Keratinocyte (primary cell): ENCODE results near the gene IKZF1. TPM values are rescaled to one million over a fixed set of nuclear protein-coding genes. Genes with fewer than 3 reads are reported as not detected.

Source experiments
- DNase-seq: peaks from one replicate; pipeline ENCODE4 v3.0.0-alpha.2; 2011; ENCODE audit warnings: low read depth, missing footprints, low spot score
- FAIRE-seq: peaks from 2 replicates; lab custom pipeline; 2011; peaks lifted over from hg19 to GRCh38; lab: Jason Lieb, UNC
- H2AFZ ChIP-seq: 2 replicates; pipeline ENCODE4 v1.6.0; 2012; ENCODE audit warnings: low read length, control low read depth, inconsistent platforms; ENCODE audit not compliant: control insufficient read depth
- H3K27ac ChIP-seq: 2 replicates; pipeline ENCODE4 v1.5.1; 2011; ENCODE audit warnings: low read length; ENCODE audit not compliant: control insufficient read depth, insufficient read depth
- H3K27me3 ChIP-seq: 3 replicates; pipeline ENCODE4 v1.6.0; 2011; ENCODE audit warnings: low read length; ENCODE audit not compliant: control insufficient read depth, insufficient read depth; ENCODE audit errors: extremely low read depth
- H3K36me3 ChIP-seq, 2 experiments: 2 replicates in 1 of 2; 3 replicates in 1 of 2; pipeline ENCODE4 v1.5.1; 2011; ENCODE audit warnings: low read length in 2 of 2, mild to moderate bottlenecking in 1 of 2; ENCODE audit not compliant: control insufficient read depth in 2 of 2, insufficient read depth in 2 of 2; ENCODE audit errors: extremely low read depth in 1 of 2
- H3K4me1 ChIP-seq: 3 replicates; pipeline ENCODE4 v1.5.1; 2011; ENCODE audit warnings: low read length; ENCODE audit not compliant: control insufficient read depth, insufficient read depth; ENCODE audit errors: extremely low read depth
- H3K4me2 ChIP-seq: 3 replicates; pipeline ENCODE4 v1.6.0; 2011; ENCODE audit warnings: low read depth, low read length; ENCODE audit not compliant: control insufficient read depth, insufficient read depth; ENCODE audit errors: extremely low read depth
- H3K4me3 ChIP-seq, 3 experiments: fragments of 200-600 bp in 1 of 3; sonication (generic) in 1 of 3; 2 replicates in 2 of 3; 3 replicates in 1 of 3; pipeline ENCODE4 v1.5.1; 2011 to 2016; ENCODE audit warnings: low read length in 3 of 3, mild to moderate bottlenecking in 3 of 3, control low read depth in 2 of 3, inconsistent platforms in 1 of 3, low read depth in 1 of 3, mixed read lengths in 1 of 3, mixed run types in 1 of 3, moderate library complexity in 1 of 3; ENCODE audit not compliant: control insufficient read depth in 2 of 3, insufficient read depth in 2 of 3; ENCODE audit errors: extremely low read depth in 1 of 3
- H3K79me2 ChIP-seq: 2 replicates; pipeline ENCODE4 v1.6.0; 2012; ENCODE audit warnings: low read length; ENCODE audit not compliant: control insufficient read depth, insufficient read depth
- H3K9ac ChIP-seq: 3 replicates; pipeline ENCODE4 v1.6.0; 2011; ENCODE audit warnings: low read length; ENCODE audit not compliant: control insufficient read depth, insufficient read depth; ENCODE audit errors: extremely low read depth
- H3K9me1 ChIP-seq: 3 replicates; pipeline ENCODE4 v1.6.0; 2011; ENCODE audit warnings: low read length; ENCODE audit not compliant: control insufficient read depth, insufficient read depth; ENCODE audit errors: extremely low read depth
- H3K9me3 ChIP-seq: 2 replicates; pipeline ENCODE4 v1.5.1; 2012; ENCODE audit warnings: low read depth, low read length; ENCODE audit not compliant: control insufficient read depth
- H4K20me1 ChIP-seq: 3 replicates; pipeline ENCODE4 v1.6.0; 2011; ENCODE audit warnings: low read length; ENCODE audit not compliant: control insufficient read depth, insufficient read depth; ENCODE audit errors: extremely low read depth
- EZH2 ChIP-seq: IDR thresholded peaks from one replicate; pipeline ENCODE4 v1.6.1; 2012; ENCODE audit warnings: inconsistent platforms, mild to moderate bottlenecking, low read length, moderate library complexity
- dilution Hi-C: fragments of 300-500 bp; cut with MboI; formaldehyde crosslinking; loops from one replicate; pipeline ENCODE4 v1.7.0; 2020; ENCODE audit warnings: low sequenced_read_pairs; ENCODE audit not compliant: extremely low pct_ligation_motif_present
- polyA plus RNA-seq, 5 experiments: library from polyadenylated mRNA; depleted of rRNA in 3 of 5; stranded (reverse) in 3 of 5; stranded (forward) in 1 of 5; unstranded in 1 of 5; fragments of >200 nt; gene quantifications; 1 replicate in 1 of 5; 2 replicates in 3 of 5; 3 replicates in 1 of 5; pipeline versions ENCODE4 v1.2.1 to v1.2.3, GENCODE V29; 2011 to 2012; ENCODE audit warnings: missing spikeins in 2 of 5, low read depth in 1 of 5, low replicate concordance in 1 of 5
- TF ChIP-seq, protein P1 (sequence below), 3 experiments: IDR thresholded peaks in 1 of 3; conservative IDR thresholded peaks in 1 of 3; optimal IDR thresholded peaks in 1 of 3; 2 replicates in 2 of 3; 3 replicates in 1 of 3; pipeline versions ENCODE3 to v1.5.1; 2011; ENCODE audit warnings: low read length in 3 of 3, mild to moderate bottlenecking in 3 of 3, moderate library complexity in 2 of 3, control low read depth in 1 of 3, inconsistent platforms in 1 of 3; ENCODE audit not compliant: insufficient read depth in 2 of 3; ENCODE audit errors: extremely low read depth in 1 of 3

The IKZF1 gene
- polyA plus RNA-seq, 1 donor (not counting 4 experiments of a cell fraction or from before 2014, with no cell fraction given), result not detected

DNA sequence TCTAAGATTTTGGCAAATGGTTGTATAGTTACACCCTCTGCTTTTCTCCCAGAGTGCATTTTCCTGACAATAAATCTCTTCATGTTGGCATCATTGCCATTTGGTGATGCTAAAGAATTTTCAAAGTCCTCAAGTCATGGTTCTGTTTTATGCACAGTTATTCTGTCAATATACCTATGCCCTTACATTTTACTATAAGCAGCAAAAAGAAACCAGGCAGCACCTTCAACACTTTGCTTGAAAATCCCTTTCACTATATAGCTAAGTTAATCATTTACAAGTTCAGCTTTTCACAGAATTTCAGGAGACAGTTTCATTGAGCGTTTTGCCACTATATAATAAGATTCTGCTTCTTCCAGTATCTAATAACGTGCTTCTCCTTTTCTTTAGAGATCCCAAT is 123.0 kb downstream of the IKZF1 start:
- no peaks in the 10 kb centered on the region for H3K27me3 ChIP-seq
- dilution Hi-C loops, result no loop called here

DNA sequence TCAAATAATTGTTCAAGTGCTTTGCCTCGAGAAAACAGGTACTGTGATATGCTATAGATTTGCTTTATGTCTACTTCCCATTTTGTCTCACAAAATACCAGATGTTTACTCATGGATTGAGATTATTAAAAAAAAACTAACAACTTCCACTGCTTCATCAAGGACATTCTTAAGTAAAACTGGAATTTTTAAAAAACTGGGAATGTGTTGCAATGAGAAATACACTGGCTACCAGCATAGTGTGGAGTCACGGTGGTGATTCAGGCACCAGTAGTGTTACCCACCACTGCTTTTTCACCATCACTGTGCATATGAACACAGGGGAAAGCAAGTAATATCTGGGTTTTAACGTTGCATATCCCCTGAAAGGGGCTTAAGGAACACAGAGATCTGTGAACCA is 124.4 kb downstream of the IKZF1 start:
- Histone ChIP-seq H3K9ac (no peak overlapping the region), H2AFZ (no peak overlapping the region), H3K9me3 (no peaks in the 10 kb centered on the region), H3K36me3 (no peaks in the 10 kb centered on the region), H3K4me2 (no peak overlapping the region), H4K20me1 (no peaks in the 10 kb centered on the region), H3K27me3 (no peaks in the 10 kb centered on the region), H3K27ac (no peak overlapping the region), H3K4me1 (no peaks in the 10 kb centered on the region), H3K9me1 (no peaks in the 10 kb centered on the region), H3K79me2 (no peaks in the 10 kb centered on the region), H3K4me3 (no peak overlapping the region)
- dilution Hi-C loops, result no loop called here
- TF ChIP-seq EZH2, result no peak
- TF ChIP-seq, protein P1, sequence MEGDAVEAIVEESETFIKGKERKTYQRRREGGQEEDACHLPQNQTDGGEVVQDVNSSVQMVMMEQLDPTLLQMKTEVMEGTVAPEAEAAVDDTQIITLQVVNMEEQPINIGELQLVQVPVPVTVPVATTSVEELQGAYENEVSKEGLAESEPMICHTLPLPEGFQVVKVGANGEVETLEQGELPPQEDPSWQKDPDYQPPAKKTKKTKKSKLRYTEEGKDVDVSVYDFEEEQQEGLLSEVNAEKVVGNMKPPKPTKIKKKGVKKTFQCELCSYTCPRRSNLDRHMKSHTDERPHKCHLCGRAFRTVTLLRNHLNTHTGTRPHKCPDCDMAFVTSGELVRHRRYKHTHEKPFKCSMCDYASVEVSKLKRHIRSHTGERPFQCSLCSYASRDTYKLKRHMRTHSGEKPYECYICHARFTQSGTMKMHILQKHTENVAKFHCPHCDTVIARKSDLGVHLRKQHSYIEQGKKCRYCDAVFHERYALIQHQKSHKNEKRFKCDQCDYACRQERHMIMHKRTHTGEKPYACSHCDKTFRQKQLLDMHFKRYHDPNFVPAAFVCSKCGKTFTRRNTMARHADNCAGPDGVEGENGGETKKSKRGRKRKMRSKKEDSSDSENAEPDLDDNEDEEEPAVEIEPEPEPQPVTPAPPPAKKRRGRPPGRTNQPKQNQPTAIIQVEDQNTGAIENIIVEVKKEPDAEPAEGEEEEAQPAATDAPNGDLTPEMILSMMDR (optimal IDR thresholded peaks at IDR 0.05 in 1 of 3, IDR thresholded peaks at IDR 0.05 in 1 of 3, conservative IDR thresholded peaks at IDR 0.05 in 1 of 3; ENCODE audit: extremely low read depth in 1 of 3, insufficient read depth in 2 of 3, low read length in 3 of 3), result no peak
- FAIRE-seq (no peak), DNase-seq (no peak)

More for the DNA sequence above, 123.0 kb downstream of the IKZF1 start:
- Histone ChIP-seq H3K9me1 (no peaks in the 10 kb centered on the region), H3K4me1 (no peaks in the 10 kb centered on the region), H3K9ac (no peak overlapping the region), H3K27ac (no peak overlapping the region), H3K4me3 (no peak overlapping the region), H2AFZ (no peak overlapping the region), H3K36me3 (no peaks in the 10 kb centered on the region), H4K20me1 (no peaks in the 10 kb centered on the region), H3K4me2 (no peak overlapping the region), H3K9me3 (no peaks in the 10 kb centered on the region), H3K79me2 (no peaks in the 10 kb centered on the region)
- TF ChIP-seq, protein P1 (optimal IDR thresholded peaks at IDR 0.05 in 1 of 3, IDR thresholded peaks at IDR 0.05 in 1 of 3, conservative IDR thresholded peaks at IDR 0.05 in 1 of 3; ENCODE audit: extremely low read depth in 1 of 3, insufficient read depth in 2 of 3, low read length in 3 of 3), result no peak
- DNase-seq (no peak), FAIRE-seq (no peak)
